ENCODE results near the gene PKIB.

DNA sequence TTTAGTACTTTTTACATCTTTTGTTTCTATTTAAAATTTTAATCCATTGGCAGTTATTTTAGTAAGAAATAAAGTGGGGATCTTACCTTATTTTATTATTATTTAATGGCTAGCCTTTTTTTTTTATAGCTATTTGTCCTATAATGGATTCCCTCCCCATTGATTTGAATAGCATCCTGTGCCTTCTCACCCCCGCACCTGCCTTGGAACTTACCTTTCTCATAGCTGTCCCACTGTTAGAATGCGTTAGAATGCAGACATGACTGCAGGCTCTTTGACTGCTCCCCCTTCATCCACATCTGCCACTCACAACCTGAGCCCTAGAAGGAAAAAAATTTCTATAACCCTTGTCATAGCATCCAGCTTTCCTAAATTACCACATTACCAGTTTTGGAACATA lies 9.1 kb downstream of the PKIB start:
- TF ChIP-seq POLR2A (IDR thresholded peaks at IDR 0.05; ENCODE audit: low read length) = no peak
- no peak for TF ChIP-seq CTCF (IDR thresholded peaks at IDR 0.05)
- TF ChIP-seq RAD21 (conservative IDR thresholded peaks at IDR 0.05 in 1 of 2, IDR thresholded peaks at IDR 0.05 in 1 of 2) = no peak
- TF ChIP-seq JUNB (IDR thresholded peaks at IDR 0.05) = no peak
- TF ChIP-seq SREBF2 (IDR thresholded peaks at IDR 0.05) = no peak
- TF ChIP-seq, protein P1, sequence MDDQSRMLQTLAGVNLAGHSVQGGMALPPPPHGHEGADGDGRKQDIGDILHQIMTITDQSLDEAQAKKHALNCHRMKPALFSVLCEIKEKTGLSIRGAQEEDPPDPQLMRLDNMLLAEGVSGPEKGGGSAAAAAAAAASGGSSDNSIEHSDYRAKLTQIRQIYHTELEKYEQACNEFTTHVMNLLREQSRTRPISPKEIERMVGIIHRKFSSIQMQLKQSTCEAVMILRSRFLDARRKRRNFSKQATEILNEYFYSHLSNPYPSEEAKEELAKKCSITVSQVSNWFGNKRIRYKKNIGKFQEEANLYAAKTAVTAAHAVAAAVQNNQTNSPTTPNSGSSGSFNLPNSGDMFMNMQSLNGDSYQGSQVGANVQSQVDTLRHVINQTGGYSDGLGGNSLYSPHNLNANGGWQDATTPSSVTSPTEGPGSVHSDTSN (IDR thresholded peaks at IDR 0.05) = no peak
- no peak for TF ChIP-seq NR3C1 (IDR thresholded peaks at IDR 0.05)
- TF ChIP-seq BHLHE40 (IDR thresholded peaks at IDR 0.05; ENCODE audit: low read depth, low read length) = no peak
- TF ChIP-seq ZNF302 (CRISPR knock-in tag; IDR thresholded peaks at IDR 0.05) = no peak
- no peak for TF ChIP-seq FOXS1 (CRISPR knock-in tag; IDR thresholded peaks at IDR 0.05)

Data from A549 (cell line).